Smooth muscle cell (in vitro differentiated cells): ENCODE measurements around the gene NDUFV3. TPM values are rescaled to one million over a fixed set of nuclear protein-coding genes. Genes with fewer than 3 reads are reported as not detected.
"Not testable (repeated sequence)": the region's sequence is repeated elsewhere in the genome, so short reads cannot be mapped to it uniquely, and the experiment has no call there.

Experiments
- DNase-seq: peaks from one replicate; lab custom pipeline; 2025; ENCODE audit not compliant: unreplicated experiment; lab: John Stamatoyannopoulos, UW
- H2AFZ ChIP-seq: fragments of 200-600 bp; sonication (generic); 2 replicates; pipeline ENCODE4 v1.6.0; 2016; ENCODE audit warnings: antibody characterized with exemption, low read depth, mild to moderate bottlenecking
- H3F3A ChIP-seq: fragments of 200-600 bp; sonication (generic); 2 replicates; pipeline ENCODE4 v1.6.0; 2017; ENCODE audit warnings: antibody characterized with exemption, low read depth
- H3K27ac ChIP-seq: fragments of 200-600 bp; sonication (generic); 2 replicates; pipeline ENCODE4 v1.5.1; 2016; ENCODE audit warnings: low read depth, mild to moderate bottlenecking
- H3K27me3 ChIP-seq: fragments of 200-600 bp; sonication (generic); 2 replicates; pipeline ENCODE4 v1.6.1; 2016; ENCODE audit warnings: low read depth, mild to moderate bottlenecking
- H3K36me3 ChIP-seq: fragments of 200-600 bp; sonication (generic); 2 replicates; pipeline ENCODE4 v1.5.1; 2016; ENCODE audit warnings: low read depth
- H3K4me1 ChIP-seq: fragments of 200-600 bp; sonication (generic); 2 replicates; pipeline ENCODE4 v1.5.1; 2016; ENCODE audit warnings: low read depth
- H3K4me2 ChIP-seq: fragments of 200-600 bp; sonication (generic); 2 replicates; pipeline ENCODE4 v1.6.0; 2016; ENCODE audit warnings: mild to moderate bottlenecking
- H3K4me3 ChIP-seq: fragments of 200-600 bp; sonication (generic); 2 replicates; pipeline ENCODE4 v1.5.1; 2016; ENCODE audit warnings: mild to moderate bottlenecking
- H3K79me2 ChIP-seq: fragments of 200-600 bp; sonication (generic); 2 replicates; pipeline ENCODE4 v1.6.0; 2016; ENCODE audit warnings: low read depth, mild to moderate bottlenecking
- H3K9ac ChIP-seq: fragments of 200-600 bp; sonication (generic); 2 replicates; pipeline ENCODE4 v1.6.0; 2016; ENCODE audit warnings: low read depth
- H3K9me3 ChIP-seq: fragments of 200-600 bp; sonication (generic); replicated peaks from 2 replicates; pipeline ENCODE4 v1.5.1; 2016; ENCODE audit warnings: low read depth
- H4K20me1 ChIP-seq: fragments of 200-600 bp; sonication (generic); 2 replicates; pipeline ENCODE4 v1.6.0; 2016; ENCODE audit warnings: low read depth
- WGBS: methylation state at CpG from one replicate; pipeline ENCODE4 v1.1.7; 2016; ENCODE audit warnings: low lambda C conversion rate; 5-methylcytosine and 5-hydroxymethylcytosine counted together
- polyA plus RNA-seq: library from polyadenylated mRNA; unstranded; fragments of >200 nt; fragmentation: Nextera tagmentation; extraction: Ambion mirVana; gene quantifications from 2 replicates; pipeline ENCODE4 v1.2.1, GENCODE V29; 2016
- total RNA-seq: library from RNA; depleted of rRNA; stranded (reverse); fragments of >200 nt; gene quantifications from 2 replicates; pipeline ENCODE4 v1.2.3, GENCODE V29; 2014
- TF ChIP-seq, protein P1 (sequence below): fragments of 200-600 bp; sonication (generic); IDR thresholded peaks from 2 replicates; pipeline ENCODE4 v1.5.1; 2017; ENCODE audit warnings: borderline replicate concordance, mild to moderate bottlenecking, antibody characterized with exemption; ENCODE audit not compliant: insufficient read depth, poor library complexity, severe bottlenecking

Gene NDUFV3
- total and polyA plus RNA-seq, 2 experiments from 2014 or later: 23.3 to 28.4 TPM

DNA sequence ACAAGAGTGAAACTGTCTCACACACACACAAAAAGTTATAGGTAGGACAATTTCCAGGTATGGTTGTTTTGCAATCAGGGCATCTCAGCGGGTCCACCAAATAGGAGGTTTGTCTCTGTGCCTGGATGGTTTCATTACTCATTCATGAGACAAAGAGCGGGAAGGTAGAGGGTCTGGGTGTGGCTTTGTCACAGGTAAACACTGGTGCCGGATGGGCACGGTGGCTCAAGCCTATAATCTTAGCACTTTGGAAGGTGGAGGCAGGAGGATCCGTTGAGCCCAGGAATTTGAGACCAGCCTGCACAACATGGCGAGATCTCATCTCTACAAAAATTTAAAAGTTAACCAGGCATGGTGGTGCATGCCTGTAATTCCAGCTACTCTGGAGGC lies 48.6 kb downstream of the NDUFV3 start:
- H2AFZ ChIP-seq: no peak overlapping the region
- no peaks in the 10 kb centered on the region for H3K9me3 ChIP-seq
- no peaks in the 10 kb centered on the region for H3K36me3 ChIP-seq
- no peak for DNase-seq
- no peak overlapping the region for H3K4me3 ChIP-seq
- no peak overlapping the region for H3K9ac ChIP-seq
- TF ChIP-seq, protein P1, sequence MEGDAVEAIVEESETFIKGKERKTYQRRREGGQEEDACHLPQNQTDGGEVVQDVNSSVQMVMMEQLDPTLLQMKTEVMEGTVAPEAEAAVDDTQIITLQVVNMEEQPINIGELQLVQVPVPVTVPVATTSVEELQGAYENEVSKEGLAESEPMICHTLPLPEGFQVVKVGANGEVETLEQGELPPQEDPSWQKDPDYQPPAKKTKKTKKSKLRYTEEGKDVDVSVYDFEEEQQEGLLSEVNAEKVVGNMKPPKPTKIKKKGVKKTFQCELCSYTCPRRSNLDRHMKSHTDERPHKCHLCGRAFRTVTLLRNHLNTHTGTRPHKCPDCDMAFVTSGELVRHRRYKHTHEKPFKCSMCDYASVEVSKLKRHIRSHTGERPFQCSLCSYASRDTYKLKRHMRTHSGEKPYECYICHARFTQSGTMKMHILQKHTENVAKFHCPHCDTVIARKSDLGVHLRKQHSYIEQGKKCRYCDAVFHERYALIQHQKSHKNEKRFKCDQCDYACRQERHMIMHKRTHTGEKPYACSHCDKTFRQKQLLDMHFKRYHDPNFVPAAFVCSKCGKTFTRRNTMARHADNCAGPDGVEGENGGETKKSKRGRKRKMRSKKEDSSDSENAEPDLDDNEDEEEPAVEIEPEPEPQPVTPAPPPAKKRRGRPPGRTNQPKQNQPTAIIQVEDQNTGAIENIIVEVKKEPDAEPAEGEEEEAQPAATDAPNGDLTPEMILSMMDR: no peak
- H3K4me1 ChIP-seq: peaks cover 6% of the 10 kb centered on the region
- no peak overlapping the region for H3K4me2 ChIP-seq
- no peaks in the 10 kb centered on the region for H3K27me3 ChIP-seq
- peak overlapping the region; percentile 10 for H3K27ac ChIP-seq
- no peaks in the 10 kb centered on the region for H4K20me1 ChIP-seq
- peaks cover 6% of the 10 kb centered on the region for H3F3A ChIP-seq
- 72% methylated on average over 6 of the region's 6 CpGs for WGBS
- no peaks in the 10 kb centered on the region for H3K79me2 ChIP-seq

DNA sequence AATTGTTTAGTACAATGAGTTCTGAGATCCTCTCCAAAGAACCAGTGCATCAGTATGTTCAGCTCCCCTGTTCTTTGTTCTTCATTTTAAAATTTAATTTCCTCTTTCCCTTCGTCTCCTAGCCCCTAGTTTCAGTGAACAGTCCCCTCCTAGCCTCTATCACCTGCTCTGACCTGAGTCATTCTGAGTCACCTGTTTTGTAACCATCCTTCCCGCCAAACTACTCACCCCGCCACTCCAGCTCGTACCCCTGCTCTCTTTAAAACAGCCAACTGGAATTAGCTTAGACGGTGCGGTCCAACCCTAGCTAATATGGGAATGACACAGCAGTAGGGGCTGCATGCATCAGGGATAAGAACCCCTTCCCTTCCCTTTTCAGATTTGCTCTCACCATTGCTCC lies 49.1 kb downstream of the NDUFV3 start:
- H3K27ac ChIP-seq: peak overlapping the region; percentile 10

DNA sequence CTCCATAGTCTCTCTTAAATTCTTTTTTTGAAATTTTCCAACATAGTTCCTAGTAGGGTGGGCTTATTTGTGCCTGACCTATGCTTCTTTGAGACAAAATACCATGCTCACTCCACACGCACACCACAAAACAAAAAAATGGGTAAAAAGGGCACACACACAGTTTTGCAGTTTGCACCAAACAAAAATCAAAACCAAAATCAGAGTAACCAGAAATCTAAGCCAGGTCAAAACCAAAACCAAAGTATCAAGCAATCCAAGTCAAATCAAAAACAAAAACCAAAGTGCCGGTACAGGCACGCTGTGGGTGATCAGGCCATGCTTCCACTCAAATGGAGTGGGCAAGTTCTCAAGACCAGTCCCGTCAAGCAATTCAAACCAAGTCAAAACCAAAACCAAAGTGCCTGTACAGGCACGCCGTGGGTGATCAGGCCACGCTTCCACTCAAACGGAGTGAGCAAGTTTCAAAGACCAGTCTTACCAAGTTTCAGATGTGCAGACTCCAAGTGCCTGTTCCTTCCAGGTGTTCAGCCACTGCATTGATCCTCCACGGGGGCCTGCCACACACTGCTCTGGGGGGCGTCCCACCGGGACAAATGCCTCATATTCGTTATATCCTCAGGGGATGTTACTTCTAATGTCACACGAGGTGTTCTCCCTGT lies 56.1 kb downstream of the NDUFV3 start:
- not testable (repeated sequence) for H3K4me1 ChIP-seq, H3K27me3 ChIP-seq, H3K36me3 ChIP-seq, H3K79me2 ChIP-seq, H3K27ac ChIP-seq, H2AFZ ChIP-seq, H4K20me1 ChIP-seq, H3K4me2 ChIP-seq, H3K9ac ChIP-seq, H3K9me3 ChIP-seq, DNase-seq, H3K4me3 ChIP-seq, H3F3A ChIP-seq
- 86% methylated on average over 13 of the region's 13 CpGs for WGBS

More for the DNA sequence above, 49.1 kb downstream of the NDUFV3 start:
- peaks cover 4% of the 10 kb centered on the region for H3K4me1 ChIP-seq
- no peak for DNase-seq
- TF ChIP-seq, protein P1: no peak
- H4K20me1 ChIP-seq: no peaks in the 10 kb centered on the region
- H3K36me3 ChIP-seq: no peaks in the 10 kb centered on the region
- no peak overlapping the region for H3K4me3 ChIP-seq
- no peaks in the 10 kb centered on the region for H3K9me3 ChIP-seq
- no peak overlapping the region for H2AFZ ChIP-seq
- no peaks in the 10 kb centered on the region for H3K79me2 ChIP-seq
- WGBS: 62% methylated on average over 6 of the region's 6 CpGs
- H3K4me2 ChIP-seq: no peak overlapping the region
- no peaks in the 10 kb centered on the region for H3K27me3 ChIP-seq
- H3K9ac ChIP-seq: no peak overlapping the region
- H3F3A ChIP-seq: peaks cover 6% of the 10 kb centered on the region

DNA sequence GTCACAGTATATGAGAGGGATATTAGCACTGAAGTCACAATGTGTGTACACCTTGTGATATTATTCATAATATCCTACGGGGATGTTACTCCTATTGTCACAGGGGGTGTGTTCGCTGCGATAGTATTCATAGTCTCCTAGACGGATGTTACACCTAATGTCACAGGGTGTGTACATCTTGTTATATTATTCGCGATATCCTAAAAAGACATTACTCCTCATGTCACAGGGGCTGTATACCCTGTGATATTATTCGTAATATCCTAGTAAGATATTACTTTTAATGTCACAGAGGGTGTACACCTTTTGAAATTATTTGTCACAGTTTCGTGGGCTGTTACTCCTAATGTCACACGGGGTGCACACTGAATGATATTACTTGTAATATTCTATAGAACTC lies 58.1 kb downstream of the NDUFV3 start:
- H4K20me1 ChIP-seq, H2AFZ ChIP-seq, H3F3A ChIP-seq, H3K4me1 ChIP-seq, H3K9me3 ChIP-seq, H3K9ac ChIP-seq, DNase-seq, H3K4me3 ChIP-seq, H3K27ac ChIP-seq, H3K27me3 ChIP-seq, H3K79me2 ChIP-seq, H3K4me2 ChIP-seq, H3K36me3 ChIP-seq: not testable (repeated sequence)
- WGBS: 99% methylated on average over 9 of the region's 9 CpGs
